HepG2 (cell line): Measurements from ENCODE around the gene RFC2. TPM values are rescaled to one million over a fixed set of nuclear protein-coding genes. Genes with fewer than 3 reads are reported as not detected.

Source experiments
- ATAC-seq: fragments of 200-7000 bp; cut with Tn5 transposase; 3 replicates; pipeline ENCODE4 v1.9.1; 2020; ENCODE audit warnings: mild to moderate bottlenecking, moderate library complexity
- BruUV-seq: library from RNA; stranded (reverse); fragments of 400-500 nt; replicated peaks from 2 replicates; lab custom pipeline; 2021; lab: Mats Ljungman, UMichigan
- CTCF ChIA-PET: fragments of 300-600 bp; formaldehyde crosslinking; extraction: SDS; loops from one replicate; lab custom pipeline; 2021; ENCODE audit warnings: low total read pairs, inconsistent platforms, low intra/inter-chr PET ratio; lab: Yijun Ruan, JAX
- POLR2A ChIA-PET: fragments of 350-600 bp; sonication (Branson Sonifier 250); formaldehyde crosslinking; loops from one replicate; lab custom pipeline; 2020; ENCODE audit warnings: antibody characterized with exemption, inconsistent platforms; lab: Yijun Ruan, JAX
- DNase-seq: peaks from one replicate; pipeline ENCODE4 v3.0.0-alpha.2; 2015; ENCODE audit warnings: low spot score
- FAIRE-seq: peaks from 3 replicates; lab custom pipeline; 2011; peaks lifted over from hg19 to GRCh38; lab: Jason Lieb, UNC
- H2AFZ ChIP-seq: one replicate; pipeline ENCODE4 v1.6.1; 2011; ENCODE audit warnings: low read length, inconsistent platforms
- H3K27ac ChIP-seq: fragments of 300-600 bp; 3 replicates; pipeline ENCODE4 v1.8.0; 2011; ENCODE audit warnings: mixed run types, mild to moderate bottlenecking, mixed read lengths, low read length, inconsistent platforms; ENCODE audit not compliant: insufficient read depth; ENCODE audit errors: extremely low read length
- H3K27me3 ChIP-seq, 2 experiments: fragments of 200-600 bp in 1 of 2; 2 replicates in 1 of 2; 3 replicates in 1 of 2; pipeline versions ENCODE4 v1.6.0 to v1.8.0; 2011; ENCODE audit warnings: low read length in 2 of 2, mild to moderate bottlenecking in 2 of 2, moderate library complexity in 2 of 2, inconsistent platforms in 1 of 2; ENCODE audit not compliant: insufficient read depth in 2 of 2, control insufficient read depth in 1 of 2
- H3K36me3 ChIP-seq, 2 experiments: fragments of 200-600 bp in 1 of 2; replicated peaks in 1 of 2; 2 replicates in 1 of 2; 3 replicates in 1 of 2; pipeline versions ENCODE4 v1.5.1 to v1.8.0; 2011; ENCODE audit warnings: low read length in 2 of 2, inconsistent platforms in 1 of 2; ENCODE audit not compliant: insufficient read depth in 2 of 2, control insufficient read depth in 1 of 2
- H3K4me1 ChIP-seq: 2 replicates; pipeline ENCODE4 v1.5.1; 2012; ENCODE audit warnings: low read length, inconsistent platforms; ENCODE audit not compliant: insufficient read depth
- H3K4me2 ChIP-seq: 2 replicates; pipeline ENCODE4 v1.6.0; 2011; ENCODE audit warnings: low read depth, low read length, inconsistent platforms
- H3K4me3 ChIP-seq, 3 experiments: fragments of 200-600 bp in 1 of 3; sonication (generic), shearing (Covaris generic) in 1 of 3; replicated peaks in 1 of 3; 2 replicates each; pipeline ENCODE4 v1.5.1; 2011 to 2016; ENCODE audit warnings: low read length in 3 of 3, inconsistent platforms in 2 of 3, low read depth in 2 of 3, mild to moderate bottlenecking in 2 of 3, control low read depth in 1 of 3, mixed read lengths in 1 of 3; ENCODE audit not compliant: insufficient read depth in 1 of 3
- H3K79me2 ChIP-seq: one replicate; pipeline ENCODE4 v1.6.1; 2011; ENCODE audit warnings: low read length, inconsistent platforms; ENCODE audit not compliant: insufficient read depth
- H3K9ac ChIP-seq: 2 replicates; pipeline ENCODE4 v1.6.0; 2011; ENCODE audit warnings: mild to moderate bottlenecking, low read depth, low read length, inconsistent platforms; ENCODE audit not compliant: insufficient read depth
- H3K9me3 ChIP-seq: 2 replicates; pipeline ENCODE4 v1.5.1; 2012; ENCODE audit warnings: mild to moderate bottlenecking, low read length
- H4K20me1 ChIP-seq: 2 replicates; pipeline ENCODE4 v1.6.0; 2011; ENCODE audit warnings: inconsistent platforms, mild to moderate bottlenecking, low read length, moderate library complexity; ENCODE audit not compliant: insufficient read depth
- BCL3 ChIP-seq: sonication (generic); formaldehyde crosslinking; IDR thresholded peaks from 2 replicates; pipeline ENCODE4 v1.5.1; 2020; ENCODE audit warnings: mild to moderate bottlenecking, missing genetic modification reagents, moderate library complexity
- IKZF1 ChIP-seq: fragments of 450-650 bp; IDR thresholded peaks from 2 replicates; pipeline ENCODE4 v1.7.1; 2016
- NR1H2 ChIP-seq: sonication (generic); formaldehyde crosslinking; IDR thresholded peaks from 2 replicates; pipeline ENCODE4 v1.8.1; 2022; ENCODE audit warnings: low read depth, missing genetic modification reagents, borderline replicate concordance
- RARA ChIP-seq: IDR thresholded peaks from 2 replicates; pipeline ENCODE4 v1.6.1; 2016; ENCODE audit warnings: missing genetic modification reagents, missing compliant biosample characterization
- YY1 ChIP-seq: IDR thresholded peaks from 2 replicates; pipeline ENCODE4 v1.6.1; 2011; ENCODE audit warnings: low read length, low read depth, moderate library complexity, mild to moderate bottlenecking; ENCODE audit not compliant: insufficient read depth, insufficient replicate concordance
- ZBTB4 ChIP-seq: sonication (generic); formaldehyde crosslinking; IDR thresholded peaks from 2 replicates; pipeline ENCODE4 v1.4.0; 2020; ENCODE audit warnings: missing genetic modification reagents, mild to moderate bottlenecking, borderline replicate concordance
- ZNF142 ChIP-seq: sonication (generic); formaldehyde crosslinking; IDR thresholded peaks from 2 replicates; pipeline ENCODE4 v1.4.0; 2020; ENCODE audit warnings: missing genetic modification reagents
- ZNF709 ChIP-seq: sonication (generic); formaldehyde crosslinking; IDR thresholded peaks from 2 replicates; pipeline ENCODE4 v1.5.0; 2020; ENCODE audit warnings: mild to moderate bottlenecking, missing genetic modification reagents
- WGBS: methylation state at CpG from one replicate; pipeline ENCODE4 v1.1.6; 2017; ENCODE audit warnings: low lambda C conversion rate; 5-methylcytosine and 5-hydroxymethylcytosine counted together
- in situ Hi-C: cut with HindIII; loops from 2 replicates; pipeline ENCODE4 v1.10.0; 2017; ENCODE audit warnings: low pct_unique_long_range_greater_than_20kb; ENCODE audit not compliant: extremely low pct_ligation_motif_present
- intact Hi-C: fragments of 100-400 bp; cut with micrococcal nuclease; formaldehyde crosslinking; loops from one replicate; pipeline ENCODE4 v1.10.0; 2022; ENCODE audit not compliant: unreplicated experiment
- polyA plus RNA-seq, 8 experiments: library from polyadenylated mRNA; depleted of rRNA in 3 of 8; stranded (reverse) in 7 of 8; unstranded in 1 of 8; fragments of >200 nt; fragmentation: Illumina TruSeq in 4 of 8; extraction: Trizol in 4 of 8; gene quantifications; 2 replicates each; pipeline versions ENCODE4 v1.2.1 to v1.2.3, GENCODE V29; 2011 to 2016; ENCODE audit warnings: low read depth in 4 of 8, missing spikeins in 1 of 8, mixed read lengths in 1 of 8; ENCODE audit not compliant: insufficient read depth in 1 of 8
- total RNA-seq, 5 experiments: library from RNA; depleted of rRNA; stranded (reverse); fragments of >200 nt; fragmentation: Illumina TruSeq; extraction: Trizol; gene quantifications; 2 replicates each; pipeline ENCODE4 v1.2.3, GENCODE V29; 2016; ENCODE audit warnings: low read depth in 1 of 5
- TF ChIP-seq, protein P1 (sequence below): sonication (generic); formaldehyde crosslinking; IDR thresholded peaks from 2 replicates; pipeline ENCODE4 v1.4.0; 2020; ENCODE audit warnings: missing genetic modification reagents

The RFC2 gene
- total and polyA plus RNA-seq, 2 of the 13 experiments (the other 11 are each of a cell fraction or from before 2014, with no cell fraction given): 14.6 to 43.5 TPM

GRCh38 chr7:74289659-74290552 is 35.7 kb upstream of the RFC2 start:
- in situ Hi-C loops (no loop called here), intact Hi-C loops (loop anchor here (5.0 kb wide), 2 partner anchors 33 to 112 kb away; no protein-coding TSS in a partner anchor)
- ChIA-PET CTCF (interaction anchor here (1.2 kb wide), 1 partner anchor 18 kb away, joined by 3 read pairs; no protein-coding TSS in a partner anchor), POLR2A (interaction anchor here (4.1 to 8.4 kb wide), 3 partner anchors 10 to 27 kb away, joined by 18 to 60 read pairs (median 43); no protein-coding TSS in a partner anchor)
- peak overlapping the region; percentile 75 for H3K9ac ChIP-seq
- H3K4me3 ChIP-seq: peak overlapping the region; percentile 66 to 90 (median 83)
- no peaks in the 10 kb centered on the region for H3K9me3 ChIP-seq
- WGBS: 0% methylated on average over 8 of the region's 60 CpGs
- peaks cover 73% of the 10 kb centered on the region for H3K4me1 ChIP-seq
- peaks cover 2% of the 10 kb centered on the region; the same call in 1 of the 2 replicates for H4K20me1 ChIP-seq
- H3K27ac ChIP-seq: peak overlapping the region; percentile 31
- no peaks in the 10 kb centered on the region for H3K36me3 ChIP-seq
- no TSS peak for BruUV-seq
- peak overlapping the region; percentile 81 for H3K4me2 ChIP-seq
- no peak for ATAC-seq
- no peak overlapping the region for H2AFZ ChIP-seq
- no peak for DNase-seq
- H3K79me2 ChIP-seq: peaks cover 38% of the 10 kb centered on the region
- H3K27me3 ChIP-seq: no peaks in the 10 kb centered on the region
- no peak for FAIRE-seq
- TF ChIP-seq YY1: peak; percentile 6
- TF ChIP-seq, protein P1, sequence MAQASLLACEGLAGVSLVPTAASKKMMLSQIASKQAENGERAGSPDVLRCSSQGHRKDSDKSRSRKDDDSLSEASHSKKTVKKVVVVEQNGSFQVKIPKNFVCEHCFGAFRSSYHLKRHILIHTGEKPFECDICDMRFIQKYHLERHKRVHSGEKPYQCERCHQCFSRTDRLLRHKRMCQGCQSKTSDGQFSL (CRISPR knock-in tag): 0 out of 2 replicates have a peak, but pooled peaks have one; percentile 47
- TF ChIP-seq BCL3 (CRISPR knock-in tag): peak; percentile 29; the same call in 1 of the 2 replicates
- no peak for TF ChIP-seq ZNF709 (CRISPR knock-in tag)
- TF ChIP-seq RARA (CRISPR knock-in tag): 0 out of 2 replicates have a peak, but pooled peaks have one; percentile 2
- peak; percentile 92 for TF ChIP-seq ZNF142 (CRISPR knock-in tag)
- no peak for TF ChIP-seq NR1H2
- no peak for TF ChIP-seq ZBTB4 (CRISPR knock-in tag)
- TF ChIP-seq IKZF1: no peak
